AG09319 (cell line): ENCODE data around the gene OCEL1.

Experiments used
- DNase-seq: peaks from one replicate; pipeline ENCODE4 v3.0.0-alpha.2; 2010; ENCODE audit warnings: low read depth; ENCODE audit errors: extremely low read depth
- TF ChIP-seq, protein P1 (sequence below): IDR thresholded peaks from 2 replicates; pipeline ENCODE4 v1.5.1; 2011; ENCODE audit warnings: low read depth, mild to moderate bottlenecking, inconsistent platforms, low read length, moderate library complexity

The OCEL1 gene

DNA sequence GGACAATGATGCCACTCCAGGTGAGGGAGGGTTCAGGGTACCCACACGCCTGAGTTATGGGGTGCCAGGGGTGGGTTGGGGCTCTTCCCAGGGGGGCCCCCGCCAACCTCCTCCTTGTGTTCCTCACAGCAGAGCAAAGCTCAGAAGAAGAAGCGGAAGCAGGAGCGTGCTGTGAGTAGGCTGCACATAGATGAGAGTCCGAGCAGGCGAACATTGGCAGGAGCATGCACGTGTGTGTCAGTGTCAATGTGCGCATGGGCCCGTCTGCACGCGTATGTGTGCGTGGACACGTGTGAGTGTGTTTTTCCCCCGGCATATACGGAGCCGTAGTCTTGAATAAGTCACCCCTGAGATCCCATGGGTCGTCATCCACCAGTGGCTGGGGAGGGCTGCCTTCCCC, 23.3 kb upstream of the OCEL1 start:
- no peak for DNase-seq
- TF ChIP-seq, protein P1, sequence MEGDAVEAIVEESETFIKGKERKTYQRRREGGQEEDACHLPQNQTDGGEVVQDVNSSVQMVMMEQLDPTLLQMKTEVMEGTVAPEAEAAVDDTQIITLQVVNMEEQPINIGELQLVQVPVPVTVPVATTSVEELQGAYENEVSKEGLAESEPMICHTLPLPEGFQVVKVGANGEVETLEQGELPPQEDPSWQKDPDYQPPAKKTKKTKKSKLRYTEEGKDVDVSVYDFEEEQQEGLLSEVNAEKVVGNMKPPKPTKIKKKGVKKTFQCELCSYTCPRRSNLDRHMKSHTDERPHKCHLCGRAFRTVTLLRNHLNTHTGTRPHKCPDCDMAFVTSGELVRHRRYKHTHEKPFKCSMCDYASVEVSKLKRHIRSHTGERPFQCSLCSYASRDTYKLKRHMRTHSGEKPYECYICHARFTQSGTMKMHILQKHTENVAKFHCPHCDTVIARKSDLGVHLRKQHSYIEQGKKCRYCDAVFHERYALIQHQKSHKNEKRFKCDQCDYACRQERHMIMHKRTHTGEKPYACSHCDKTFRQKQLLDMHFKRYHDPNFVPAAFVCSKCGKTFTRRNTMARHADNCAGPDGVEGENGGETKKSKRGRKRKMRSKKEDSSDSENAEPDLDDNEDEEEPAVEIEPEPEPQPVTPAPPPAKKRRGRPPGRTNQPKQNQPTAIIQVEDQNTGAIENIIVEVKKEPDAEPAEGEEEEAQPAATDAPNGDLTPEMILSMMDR, result no peak

DNA sequence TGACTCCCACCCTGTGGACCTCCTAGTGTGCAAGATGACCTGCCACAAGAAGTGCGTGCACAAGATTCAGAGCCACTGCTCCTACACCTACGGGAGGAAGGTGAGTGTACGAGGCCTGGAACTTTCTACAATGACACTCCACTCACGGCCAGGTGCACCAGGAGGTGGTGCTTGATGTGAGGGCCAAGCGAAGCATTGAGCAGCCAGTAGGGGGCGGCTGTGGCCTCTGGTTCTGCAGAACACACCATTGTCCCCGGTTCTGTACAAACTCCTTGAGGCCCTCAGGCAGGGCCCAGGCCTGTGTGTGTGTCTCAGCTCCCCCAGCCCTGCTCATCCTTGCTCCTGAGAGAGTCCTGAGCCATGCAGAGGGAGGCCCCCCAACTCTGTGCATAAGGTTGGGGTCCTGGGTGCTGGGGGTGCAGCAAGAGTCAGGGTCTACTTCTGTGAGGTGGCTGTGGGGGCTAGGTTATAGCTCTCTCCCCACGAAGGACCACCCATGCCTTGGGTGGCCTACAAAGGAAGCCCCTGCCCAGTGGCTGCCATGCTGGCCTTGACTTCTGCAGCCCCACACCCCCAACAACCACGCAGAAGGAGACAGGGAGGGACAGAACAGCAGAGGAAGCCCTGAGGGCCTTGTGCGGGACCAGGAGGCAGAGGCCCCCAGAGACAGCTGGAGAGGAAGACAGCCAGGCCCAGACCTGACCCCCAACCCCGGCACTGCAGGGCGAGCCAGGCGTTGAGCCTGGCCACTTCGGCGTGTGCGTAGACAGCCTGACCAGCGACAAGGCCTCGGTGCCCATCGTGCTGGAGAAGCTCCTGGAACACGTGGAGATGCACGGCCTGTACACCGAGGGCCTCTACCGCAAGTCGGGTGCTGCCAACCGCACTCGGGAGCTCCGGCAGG, 20.5 kb upstream of the OCEL1 start:
- no peak for DNase-seq
- TF ChIP-seq, protein P1, result peak; percentile 69

DNA sequence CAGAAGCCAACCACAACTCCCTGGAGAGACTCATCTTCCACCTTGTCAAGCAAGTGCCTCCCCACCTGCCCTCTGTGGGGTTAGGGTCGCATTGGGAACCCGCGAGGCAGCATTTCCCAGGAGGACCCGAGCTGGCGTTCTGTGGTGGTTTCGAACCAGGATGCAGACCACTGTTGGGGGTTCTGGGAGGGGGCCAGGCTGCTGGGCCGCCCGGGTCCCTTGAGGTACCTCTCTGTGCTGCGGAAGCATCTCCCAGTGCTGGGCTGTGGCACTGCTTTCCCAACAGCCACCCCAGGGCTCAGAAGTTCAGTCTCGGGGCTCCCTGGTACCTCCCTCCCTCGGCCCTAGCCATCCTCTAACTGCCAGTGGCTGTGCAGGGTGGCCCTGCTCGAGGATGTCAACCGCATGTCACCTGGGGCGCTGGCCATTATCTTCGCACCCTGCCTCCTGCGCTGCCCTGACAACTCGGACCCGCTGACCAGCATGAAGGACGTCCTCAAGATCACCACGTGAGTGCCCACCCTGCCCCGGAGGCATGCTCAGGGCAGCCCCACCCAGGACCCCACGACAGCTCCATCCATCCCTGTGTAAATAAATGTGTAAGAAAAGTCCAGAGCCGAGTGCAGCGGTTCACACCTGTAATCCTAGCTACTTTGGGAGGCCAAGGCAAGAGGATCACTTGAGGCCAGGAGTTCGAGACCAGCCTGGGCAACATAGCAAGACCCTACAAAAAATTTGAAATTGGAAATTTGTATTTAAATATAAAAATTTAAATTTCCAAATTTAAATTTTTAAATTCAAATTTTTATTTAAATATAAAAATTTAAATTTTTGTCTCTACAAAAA, 19.1 kb upstream of the OCEL1 start:
- TF ChIP-seq, protein P1, result no peak
- no peak for DNase-seq

DNA sequence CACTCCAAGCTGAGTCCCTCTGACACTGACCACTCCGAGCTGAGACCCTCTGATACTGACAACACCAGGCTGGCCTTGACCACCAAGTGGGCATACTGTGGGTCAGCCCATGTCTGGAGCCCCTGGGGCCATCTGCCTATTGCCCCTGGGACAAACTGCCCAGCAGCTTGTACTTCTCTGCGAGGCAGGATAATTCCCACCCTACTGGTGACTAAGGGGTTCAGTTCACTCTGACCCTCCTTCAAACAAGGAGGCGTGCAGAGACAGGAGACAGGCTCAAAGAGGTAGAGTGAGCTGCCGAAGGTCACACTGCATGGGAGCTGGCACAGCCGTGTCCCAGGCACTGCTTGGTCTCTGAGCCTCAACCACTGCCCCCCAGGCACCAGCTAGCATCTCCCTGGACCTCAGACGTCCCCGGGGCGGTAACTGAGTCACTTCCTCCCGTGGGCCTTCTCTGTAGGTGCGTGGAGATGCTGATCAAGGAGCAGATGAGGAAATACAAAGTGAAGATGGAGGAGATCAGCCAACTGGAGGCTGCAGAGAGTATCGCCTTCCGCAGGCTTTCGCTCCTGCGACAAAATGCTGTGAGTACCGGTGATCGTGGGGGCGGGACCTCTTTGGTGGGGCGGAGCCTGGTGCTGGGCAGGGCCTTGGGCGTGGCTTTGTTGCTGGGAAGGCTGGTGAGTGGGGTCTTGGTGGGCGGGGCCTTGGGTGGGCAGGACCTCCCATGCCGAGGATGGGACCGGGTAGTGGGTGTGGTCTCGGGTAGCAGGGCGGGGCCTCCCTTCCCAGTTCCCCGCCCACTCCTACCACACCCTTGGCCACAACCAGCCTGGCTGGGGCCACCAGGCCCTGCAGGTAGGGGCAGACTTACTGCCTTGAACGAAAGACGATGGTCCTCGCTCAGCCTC, 16.6 kb upstream of the OCEL1 start:
- TF ChIP-seq, protein P1, result no peak
- no peak for DNase-seq

DNA sequence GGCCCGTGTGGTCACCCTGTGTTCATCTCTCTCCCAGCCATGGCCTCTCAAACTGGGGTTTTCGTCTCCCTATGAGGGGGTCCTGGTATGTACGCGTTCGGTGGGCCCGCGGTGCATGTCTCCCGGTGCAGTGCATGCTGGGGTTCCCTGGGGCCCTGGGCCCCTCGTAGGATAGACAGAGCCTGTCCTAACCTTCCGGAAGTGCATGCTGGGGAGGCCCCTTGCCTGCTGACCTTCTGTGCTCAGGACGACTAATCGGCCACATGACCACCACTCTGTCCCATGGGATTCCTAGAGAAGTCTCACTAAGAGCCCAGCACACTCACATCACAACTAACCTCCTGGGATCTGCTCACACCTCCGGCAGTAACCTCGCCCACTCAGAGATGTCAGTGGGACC, 15.7 kb upstream of the OCEL1 start:
- DNase-seq, result no peak
- TF ChIP-seq, protein P1, result no peak

DNA sequence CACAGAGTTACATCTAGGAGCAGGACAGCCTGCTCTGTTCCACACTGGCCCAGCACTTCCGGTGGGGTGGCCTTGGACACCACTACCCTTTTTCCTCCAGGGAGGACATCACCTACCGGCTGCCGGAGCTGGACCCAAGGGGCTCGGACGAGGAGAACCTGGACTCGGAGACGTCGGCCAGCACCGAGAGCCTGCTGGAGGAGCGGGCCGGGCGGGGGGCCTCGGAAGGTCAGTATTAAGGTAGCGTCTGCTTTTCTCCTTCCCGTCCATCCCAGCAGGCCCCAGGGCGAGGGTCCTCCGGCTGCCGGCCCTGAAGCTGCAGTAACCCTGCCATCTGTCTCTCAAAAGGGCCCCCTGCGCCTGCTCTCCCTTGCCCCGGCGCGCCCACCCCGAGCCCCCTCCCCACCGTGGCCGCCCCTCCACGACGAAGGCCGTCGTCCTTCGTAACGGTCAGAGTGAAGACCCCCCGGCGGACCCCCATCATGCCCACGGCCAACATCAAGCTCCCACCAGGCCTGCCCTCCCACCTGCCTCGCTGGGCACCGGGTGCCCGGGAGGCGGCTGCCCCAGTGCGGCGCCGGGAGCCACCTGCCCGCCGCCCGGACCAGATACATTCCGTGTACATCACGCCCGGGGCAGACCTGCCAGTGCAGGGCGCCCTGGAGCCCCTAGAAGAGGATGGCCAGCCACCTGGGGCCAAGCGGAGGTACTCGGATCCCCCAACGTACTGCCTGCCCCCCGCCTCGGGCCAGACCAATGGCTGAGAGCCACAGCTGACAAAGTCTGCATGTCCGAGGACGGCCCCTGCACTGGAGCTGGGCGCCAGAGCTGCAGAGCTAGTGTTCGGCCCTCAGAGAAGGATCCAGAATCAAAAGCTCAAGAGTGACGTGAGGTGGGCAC, 14.2 kb upstream of the OCEL1 start:
- TF ChIP-seq, protein P1, result no peak
- no peak for DNase-seq
